Mucosa of gallbladder (tissue), 1 donor: ENCODE data around the gene NRP1. TPM values are rescaled to one million over a fixed set of nuclear protein-coding genes. Genes with fewer than 3 reads are reported as not detected.

Experiments used
- DNase-seq: peaks from one replicate; pipeline ENCODE4 v3.0.0-alpha.2; 2020; ENCODE audit warnings: low spot score
- total RNA-seq: library from RNA; stranded (reverse); gene quantifications from one replicate; pipeline ENCODE4 v1.2.1, GENCODE V29; 2021
- donor health status: DM: no; HTN: no; CAD: no.

NRP1 gene
- total RNA-seq, 1 donor from 2014 or later = 76.2 TPM

DNA sequence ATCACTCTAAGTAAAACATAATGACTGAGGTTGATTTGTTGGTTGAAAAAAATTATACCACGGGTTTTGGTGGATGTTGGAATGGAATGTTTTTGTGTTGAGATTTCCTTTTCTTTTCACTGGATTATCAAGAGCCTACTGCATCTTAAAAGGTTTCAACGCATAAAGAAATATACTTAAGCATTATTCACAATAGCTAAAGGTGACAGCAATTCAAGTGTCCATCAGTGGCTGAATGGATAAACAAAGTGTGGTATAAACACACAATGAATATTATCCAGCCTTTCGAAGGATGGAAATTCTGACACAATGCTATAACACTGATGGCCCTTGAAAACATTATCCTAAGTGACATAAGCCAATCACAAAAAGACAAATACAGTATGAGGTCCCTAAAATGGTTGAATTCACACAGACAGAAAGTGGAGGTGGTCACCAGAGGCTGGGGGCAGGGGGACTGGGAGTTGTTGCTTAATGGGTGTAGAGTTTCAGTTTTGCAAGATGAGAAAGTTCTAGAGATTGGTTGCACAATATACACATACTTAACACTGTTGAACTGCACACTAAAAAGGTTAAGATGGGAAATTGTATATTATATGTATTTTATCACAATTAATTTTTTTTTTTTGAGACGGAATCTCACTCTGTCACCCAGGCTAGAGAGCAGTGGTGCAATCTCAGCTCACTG, 122.3 kb downstream of the NRP1 start:
- no peak for DNase-seq

DNA sequence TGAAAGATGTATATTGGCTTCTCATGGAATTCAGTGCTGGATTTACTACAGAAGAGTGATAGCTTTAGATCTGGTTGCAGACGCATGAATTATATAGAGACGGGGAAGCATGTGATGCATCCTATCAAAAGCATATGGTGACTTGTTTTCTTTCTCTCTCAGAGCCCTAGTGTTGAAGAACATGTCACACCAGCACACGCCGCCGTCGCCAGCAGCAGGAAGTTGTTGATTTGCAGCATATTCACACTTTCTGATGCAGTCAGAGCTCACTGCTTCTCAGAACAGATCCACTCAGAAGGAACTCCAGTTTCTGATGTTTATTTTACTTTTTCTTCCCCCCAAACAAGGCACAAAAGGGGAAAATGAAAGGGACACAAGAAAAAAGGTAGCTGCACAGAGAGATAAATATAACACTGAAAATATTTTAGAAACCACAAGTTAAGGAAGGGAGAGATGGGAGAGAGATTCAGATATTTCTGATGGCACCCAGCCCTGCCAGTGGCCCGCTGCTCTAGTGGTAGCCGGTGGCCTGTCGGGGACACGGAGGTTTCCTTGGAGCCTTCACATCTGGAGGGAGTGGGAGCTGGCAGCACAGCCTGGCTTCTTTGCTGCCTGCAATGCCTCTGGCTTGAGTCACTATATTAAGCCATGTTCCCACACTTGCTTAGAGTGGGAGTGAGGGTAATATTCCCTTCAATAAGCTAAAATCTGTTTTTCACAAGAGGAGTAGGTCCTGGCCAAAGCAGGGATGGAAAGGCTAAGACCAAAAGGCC, 123.2 kb downstream of the NRP1 start:
- DNase-seq = no peak

DNA sequence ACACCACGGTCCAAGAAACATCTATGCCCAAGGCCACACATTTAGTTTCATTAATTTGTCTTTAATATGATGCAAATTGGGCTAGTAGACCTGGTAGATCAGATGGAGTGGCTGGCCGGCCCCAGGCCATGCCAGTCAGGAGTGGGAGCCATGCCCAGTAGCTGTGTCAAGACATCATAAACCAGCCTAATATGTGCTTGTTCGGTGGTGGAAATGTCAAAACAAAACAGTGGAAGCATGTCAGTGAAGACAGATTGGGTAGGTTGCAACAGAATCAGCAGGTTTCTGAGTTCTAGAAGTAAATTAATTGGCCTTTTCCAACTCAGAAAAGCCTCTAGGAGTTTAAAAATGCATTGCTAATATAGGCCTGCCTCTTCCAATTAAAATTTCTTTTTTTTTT, 124.7 kb downstream of the NRP1 start:
- no peak for DNase-seq

DNA sequence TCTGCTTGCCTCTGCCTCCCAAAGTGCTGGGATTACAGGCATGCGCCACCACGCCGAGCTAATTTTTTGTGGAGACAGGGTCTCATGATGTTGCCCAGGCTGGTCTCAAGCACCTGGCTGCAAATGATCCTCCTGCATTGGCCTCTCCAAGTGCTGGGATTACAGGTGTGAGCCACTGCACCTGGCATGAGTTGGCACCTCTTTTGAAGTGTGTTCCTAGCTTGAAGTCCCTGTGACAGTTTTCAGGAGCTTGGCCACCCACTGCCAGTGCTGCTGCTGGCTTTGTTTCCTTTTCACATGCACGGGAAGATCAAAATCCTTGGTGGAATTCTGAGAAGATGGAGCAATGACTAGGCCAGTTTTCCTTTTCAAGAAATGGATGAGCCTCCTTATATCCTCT, 126.3 kb downstream of the NRP1 start:
- DNase-seq = no peak

DNA sequence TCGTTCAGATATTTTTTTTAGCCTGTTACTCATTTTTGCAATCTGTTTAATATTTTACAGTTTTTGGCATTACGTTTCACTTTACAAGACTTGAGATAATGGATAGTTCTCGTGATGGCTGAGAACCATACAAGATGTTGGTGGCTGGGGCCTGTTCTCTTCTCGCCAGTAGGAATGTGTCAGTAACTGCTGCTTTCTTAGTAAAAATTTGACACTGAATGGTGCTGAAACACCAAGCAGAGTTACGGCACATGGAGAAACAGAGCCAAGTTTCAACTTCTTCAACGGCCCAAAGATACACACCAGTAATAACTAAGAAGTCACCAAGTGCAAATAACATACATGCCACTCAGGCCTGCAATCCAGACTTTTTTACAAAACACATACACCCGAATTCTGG, 130.4 kb downstream of the NRP1 start:
- no peak for DNase-seq

DNA sequence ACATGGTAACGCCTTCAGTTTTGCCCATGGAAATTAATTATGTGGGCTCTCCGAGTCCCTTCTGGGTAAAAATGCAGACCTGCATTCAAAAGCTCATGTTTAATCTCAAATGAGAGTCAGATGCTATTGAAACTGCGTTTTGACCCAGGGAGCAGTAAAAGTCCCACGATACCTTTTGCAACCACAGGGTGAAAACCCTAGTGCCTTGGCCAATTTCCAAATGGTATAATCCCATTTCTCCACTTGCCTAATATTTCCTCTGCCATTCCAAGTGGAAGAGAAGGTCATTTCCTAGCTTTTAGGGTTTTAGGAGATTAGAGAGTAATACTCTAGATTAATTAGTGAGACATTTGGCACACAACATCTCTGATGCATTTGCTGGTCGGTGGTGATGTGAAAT, 132.5 kb downstream of the NRP1 start:
- no peak for DNase-seq

DNA sequence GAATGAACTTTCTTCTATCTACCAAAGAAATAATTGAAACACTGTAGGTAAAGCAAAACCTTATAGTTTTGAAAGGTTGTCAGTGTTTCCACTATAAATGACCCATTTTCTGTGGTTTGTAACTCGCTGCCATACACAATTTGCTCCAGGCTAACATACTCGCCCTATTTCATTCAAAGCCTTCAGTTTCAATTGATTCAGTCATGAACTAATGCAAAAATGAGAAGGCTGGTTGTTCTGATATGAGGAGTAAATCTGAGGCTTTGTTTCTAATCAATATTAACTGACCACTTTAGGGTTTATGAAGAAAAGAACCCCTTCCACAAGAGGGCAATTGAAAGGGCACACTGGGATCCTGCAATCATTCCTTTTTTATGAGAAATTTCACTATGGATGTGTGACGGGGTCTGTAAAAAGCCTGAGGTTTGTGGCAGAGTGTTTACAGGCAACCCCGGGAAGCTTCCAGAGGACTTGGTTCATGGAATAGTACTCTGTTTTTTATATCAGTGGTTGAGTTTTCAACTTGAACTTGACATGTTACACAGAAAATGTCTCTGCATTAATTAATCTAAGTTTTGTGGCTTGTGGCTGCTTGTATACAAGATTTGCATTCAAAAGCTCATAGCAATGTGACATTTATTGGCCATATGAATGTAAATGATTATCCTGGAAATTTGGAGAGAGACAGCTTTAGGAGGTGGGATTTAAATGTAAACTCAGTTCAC, 133.2 kb downstream of the NRP1 start:
- no peak for DNase-seq

DNA sequence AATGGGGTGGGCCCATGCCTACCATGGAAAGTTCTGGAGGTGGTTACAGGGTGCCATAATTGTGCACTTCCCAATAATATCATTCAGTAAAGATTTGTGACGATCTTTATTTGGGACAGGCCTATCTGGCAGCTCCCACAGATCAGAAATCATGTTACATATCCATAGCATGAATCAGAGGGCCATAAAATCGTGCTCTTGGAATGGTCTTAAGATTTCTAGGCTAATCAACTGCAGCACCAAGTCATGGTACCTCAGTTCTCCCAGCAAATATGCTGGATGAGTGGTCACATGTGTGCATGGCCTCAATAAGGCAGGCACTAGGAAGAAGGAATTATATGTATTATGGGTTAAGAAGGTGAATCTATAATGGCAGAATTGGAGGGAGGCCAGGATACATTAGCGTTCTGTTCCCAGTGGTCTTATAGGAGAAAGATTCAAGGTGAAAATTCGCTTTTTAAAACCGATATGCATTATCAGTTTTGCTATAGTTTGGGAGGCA, 134.7 kb downstream of the NRP1 start:
- no peak for DNase-seq

DNA sequence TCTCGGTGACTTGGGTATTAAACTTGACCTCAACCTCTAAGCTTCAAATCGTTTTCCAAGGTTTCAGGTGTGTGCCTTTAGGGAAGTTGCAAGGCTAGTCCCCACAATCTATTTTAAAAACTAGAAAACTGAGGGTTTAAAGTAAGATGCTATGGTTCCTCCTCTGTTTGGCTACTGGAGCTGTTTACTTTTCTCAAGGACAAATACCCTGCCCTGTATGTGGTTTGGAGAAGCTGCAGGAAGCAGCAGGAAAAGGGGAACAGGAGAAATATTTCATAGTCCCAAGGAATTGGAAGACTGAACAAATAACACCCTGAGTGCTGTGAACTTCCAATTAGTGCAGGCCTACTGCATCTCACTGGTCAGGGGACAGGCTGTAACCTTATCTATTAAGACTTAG, 135.9 kb downstream of the NRP1 start:
- DNase-seq = no peak

DNA sequence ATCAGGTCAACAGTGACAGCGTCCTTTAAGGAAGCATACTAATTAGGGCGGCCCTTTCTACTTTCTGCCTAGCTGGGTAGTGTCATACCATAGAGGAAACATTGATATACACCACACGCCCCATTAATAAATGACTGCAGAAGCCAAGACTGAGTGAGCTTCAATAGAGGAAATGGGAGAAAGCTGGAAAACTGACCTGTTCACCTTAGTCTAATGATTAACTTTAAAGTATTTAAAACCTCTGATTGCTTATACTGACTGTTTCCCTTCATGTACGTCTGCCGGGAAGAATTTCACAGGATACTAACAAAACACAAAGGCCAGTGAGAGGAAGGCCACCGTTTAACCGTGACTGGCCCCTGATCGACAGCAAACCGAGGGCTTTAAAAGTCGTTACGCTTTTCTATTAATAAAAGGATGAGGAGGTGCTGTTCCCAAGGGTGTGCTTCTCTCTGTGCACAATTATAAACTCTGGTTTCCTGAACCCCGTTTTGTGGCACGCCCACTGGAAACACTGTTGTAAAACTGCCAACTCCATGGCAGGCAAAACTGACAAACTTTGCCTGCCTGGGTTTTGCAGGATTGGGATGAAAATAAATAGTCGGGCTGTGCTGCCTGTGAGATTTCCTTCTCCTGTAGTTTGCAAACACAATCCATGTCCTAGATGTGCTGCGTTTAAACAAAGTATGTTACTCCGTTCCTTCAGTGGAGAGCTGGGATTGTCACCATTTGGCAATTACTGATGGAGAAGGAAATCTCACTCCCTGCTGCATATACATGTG, 137.6 kb downstream of the NRP1 start:
- DNase-seq = peak; percentile 38

DNA sequence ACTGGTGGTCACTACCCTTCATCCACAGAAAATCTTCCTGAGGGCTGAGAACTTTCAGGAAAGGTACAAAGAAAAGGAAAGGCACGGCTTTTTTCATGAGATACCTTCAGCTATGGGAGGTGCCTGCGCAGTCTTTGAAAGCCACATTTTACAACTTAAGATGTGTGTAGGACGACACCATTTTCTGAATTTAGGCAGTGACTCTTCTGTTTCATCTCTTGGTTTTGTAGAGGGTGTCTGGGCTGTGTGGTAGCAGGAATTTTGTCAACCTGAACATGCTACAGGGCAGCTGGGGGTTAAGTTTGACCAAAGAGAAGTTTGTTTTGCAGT, 138.1 kb downstream of the NRP1 start:
- DNase-seq = no peak

DNA sequence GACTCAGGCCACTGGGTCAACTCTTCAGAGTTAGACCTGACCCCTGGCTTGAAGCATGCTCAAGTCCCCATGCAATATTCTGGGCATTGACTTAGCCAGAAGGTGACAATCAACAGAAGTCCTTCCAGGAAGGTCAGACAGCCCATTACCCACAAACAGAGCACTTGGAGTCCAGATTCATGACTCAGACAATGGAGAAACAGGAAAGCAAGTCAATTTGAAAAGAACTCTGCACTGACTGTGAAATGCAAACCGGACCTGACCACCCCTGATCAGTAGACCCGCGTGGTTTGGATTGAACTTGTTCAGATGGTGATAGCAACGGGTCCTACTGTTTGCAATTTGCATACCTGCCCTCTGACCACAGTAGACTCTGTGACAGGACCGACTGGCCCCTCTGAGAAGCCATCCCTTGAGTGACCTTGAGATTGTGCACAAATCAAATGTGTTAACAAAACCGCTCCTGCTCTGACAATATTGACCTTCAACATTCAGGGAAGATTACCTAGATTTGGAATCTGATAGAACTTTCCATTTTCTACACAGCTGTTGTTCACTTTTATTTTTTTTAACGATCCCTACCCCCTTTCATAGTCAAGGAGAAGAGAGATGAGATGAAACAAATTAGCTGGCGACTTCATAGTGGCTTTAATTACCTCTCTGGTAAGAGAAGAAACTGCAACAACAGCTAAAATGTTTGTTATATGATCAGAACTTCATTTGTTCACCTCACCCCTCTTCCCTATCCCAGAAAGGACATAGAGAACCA, 138.7 kb downstream of the NRP1 start:
- DNase-seq = no peak

DNA sequence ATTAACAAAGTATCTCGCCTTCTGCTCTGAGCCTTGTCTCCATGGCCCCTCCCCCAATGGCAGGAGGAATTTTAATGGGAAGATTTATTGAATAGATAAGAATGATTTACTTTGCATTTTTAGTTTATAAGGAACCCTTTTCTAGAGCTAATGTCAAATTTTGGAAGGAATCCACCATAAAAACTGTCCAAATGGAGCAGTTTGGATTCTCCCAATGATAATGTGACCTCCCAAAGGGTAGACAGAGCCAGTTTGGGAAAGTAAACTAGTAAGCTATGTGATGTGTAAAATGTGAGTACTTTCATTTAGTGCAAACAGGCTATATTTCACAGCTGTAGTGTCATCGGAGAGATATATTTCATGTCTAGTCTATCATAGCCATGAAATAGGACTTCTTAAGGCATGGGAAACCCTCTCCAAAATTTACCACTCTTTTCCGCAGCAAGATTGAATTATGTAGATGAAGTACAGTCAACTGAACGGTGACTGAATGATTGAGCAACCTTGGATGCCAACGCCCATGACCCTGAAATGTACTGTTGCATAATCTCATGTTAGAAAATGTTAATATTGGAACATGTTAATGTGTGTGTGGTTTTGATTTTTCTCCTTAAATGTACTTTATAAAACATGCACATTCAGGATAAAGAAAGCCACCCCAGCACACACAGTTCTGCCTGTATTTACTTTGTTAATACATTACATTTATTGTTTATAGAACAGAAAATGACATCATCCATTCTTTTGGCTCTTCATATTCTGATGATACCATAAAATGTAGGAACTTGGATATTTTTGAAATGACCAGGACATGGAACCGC, 140.6 kb downstream of the NRP1 start:
- DNase-seq = peak; percentile 32

DNA sequence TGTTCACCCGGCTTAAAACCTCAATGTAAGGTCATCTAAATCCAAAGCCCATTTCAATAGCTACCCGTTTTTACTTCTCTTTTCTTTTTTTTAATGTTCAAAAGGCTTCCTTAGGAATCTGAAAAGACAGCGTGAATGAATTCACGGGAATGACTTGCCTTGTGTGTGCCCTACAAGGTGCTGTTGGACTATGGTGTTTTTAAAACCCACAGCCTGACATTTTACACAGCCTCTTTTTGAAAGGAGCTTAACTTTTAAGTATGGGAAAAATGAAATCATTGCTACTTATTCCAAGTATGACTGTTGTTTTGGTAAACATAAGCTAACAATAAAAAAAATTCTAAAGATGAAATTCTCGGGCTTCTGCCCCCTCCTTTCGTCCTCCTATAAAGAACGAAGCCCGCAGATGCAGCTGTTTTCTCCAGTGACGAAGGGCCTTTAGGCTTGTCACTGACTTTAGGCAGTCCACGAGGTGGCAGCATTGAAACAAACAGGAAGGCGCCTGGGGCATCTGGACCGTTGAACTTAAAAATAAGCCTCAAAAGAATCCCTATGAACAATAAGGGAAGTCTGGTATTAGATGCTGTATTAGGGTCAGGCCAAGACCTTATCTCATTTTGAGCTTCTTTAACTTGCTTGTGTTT, 141.3 kb downstream of the NRP1 start:
- peak; percentile 79 for DNase-seq

DNA sequence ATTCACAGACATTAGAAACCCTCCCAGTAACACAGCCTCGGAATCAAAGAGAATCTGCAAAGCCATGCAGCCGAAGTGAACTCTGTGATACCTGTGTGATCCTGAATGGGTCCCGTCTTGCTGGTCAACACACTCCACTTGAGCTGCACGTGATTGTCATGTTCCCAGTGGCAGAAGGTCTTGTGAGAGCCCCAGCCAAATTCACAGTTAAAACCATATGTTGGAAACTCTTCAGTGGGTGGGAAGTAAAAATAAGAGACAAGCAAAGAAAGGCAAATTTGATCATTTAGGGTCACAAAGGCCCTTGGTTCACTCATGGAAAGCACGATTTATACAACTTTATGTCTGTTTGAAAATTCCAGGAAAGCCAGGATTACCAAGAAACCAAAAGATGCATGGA, 142.3 kb downstream of the NRP1 start:
- no peak for DNase-seq

DNA sequence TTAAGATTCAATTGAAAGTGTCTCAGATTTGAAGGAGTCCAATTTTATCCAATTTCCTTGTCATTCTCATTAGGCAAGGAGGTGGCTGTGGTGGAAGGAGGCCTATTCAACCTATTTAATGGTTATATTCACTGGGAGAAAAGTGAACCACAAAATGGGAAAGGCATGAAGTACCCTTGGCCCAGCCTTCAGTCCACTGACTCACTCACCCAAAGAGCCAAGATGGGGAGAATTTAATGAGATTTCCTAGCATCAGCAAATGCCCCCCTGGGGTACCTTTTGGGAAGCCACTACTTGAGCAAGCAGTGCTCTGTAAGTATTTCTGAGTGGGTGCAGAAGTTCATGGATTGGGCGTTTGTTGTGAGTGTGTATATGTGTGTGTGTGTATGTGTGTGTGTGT, 144.1 kb downstream of the NRP1 start:
- no peak for DNase-seq

DNA sequence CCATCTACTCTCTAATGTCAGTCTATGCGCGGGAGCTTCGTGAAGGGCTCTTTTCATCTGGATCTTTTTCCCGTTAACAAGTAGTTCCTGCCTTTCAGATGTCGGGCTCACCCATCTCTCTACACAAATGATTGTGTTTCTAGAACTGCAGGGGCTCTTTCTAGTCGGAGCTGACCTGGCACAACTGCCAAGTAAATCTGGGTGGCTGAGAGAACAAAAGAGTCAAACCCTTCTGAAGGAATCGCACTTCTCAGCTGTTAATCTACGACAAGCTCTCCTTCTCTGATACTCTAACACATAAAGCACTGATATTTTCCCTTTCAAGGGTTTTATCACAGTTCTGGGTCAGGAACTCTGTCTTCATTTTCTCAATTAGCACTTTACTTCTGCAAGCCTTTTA, 144.7 kb downstream of the NRP1 start:
- DNase-seq = no peak

DNA sequence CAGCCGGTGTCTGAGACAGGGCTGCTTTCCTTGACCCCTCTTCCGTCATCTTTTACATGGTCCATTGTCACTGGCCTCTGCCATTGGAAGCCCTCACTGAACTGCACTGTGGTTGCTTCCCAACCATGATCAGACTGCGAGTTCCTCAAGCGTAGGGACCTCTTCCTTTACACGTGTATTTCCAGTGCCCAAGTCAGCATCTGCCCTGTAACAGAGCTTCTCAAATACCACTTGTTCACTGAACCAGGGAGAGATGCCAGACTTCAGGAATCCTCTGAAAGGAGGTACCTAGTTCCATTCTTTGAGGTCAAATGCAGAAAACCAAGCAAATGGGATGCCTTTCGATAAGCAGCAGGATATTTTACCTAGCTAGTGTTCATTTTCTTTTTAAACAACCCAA, 145.1 kb downstream of the NRP1 start:
- DNase-seq = no peak

DNA sequence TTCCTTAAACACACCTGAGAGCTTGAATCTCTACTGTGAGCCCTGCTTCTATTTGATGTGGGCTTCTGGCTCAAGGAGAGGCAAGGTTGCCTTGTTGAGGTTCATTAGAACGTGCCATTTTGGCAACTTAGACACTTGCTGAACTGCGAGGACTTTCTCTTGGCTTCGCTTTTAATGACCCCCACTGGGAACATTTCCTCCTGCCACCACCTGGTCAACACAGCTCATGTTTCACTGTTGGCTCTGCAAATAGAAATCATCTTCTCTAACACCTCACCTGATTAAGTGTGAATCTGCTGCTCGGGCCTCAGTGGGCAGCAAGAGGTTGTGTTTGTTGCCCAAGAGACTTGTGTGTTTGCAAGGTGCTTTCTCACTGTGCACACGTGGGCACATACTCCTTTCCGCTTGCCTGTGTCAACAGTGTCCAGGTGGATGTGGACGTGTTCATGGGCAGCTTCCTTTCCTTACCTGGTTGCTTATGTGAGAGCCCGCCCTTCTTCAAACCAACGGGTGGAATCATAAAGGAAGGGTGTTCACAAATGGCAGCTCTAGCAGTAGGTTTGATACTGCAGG, 147.0 kb downstream of the NRP1 start:
- DNase-seq = no peak

DNA sequence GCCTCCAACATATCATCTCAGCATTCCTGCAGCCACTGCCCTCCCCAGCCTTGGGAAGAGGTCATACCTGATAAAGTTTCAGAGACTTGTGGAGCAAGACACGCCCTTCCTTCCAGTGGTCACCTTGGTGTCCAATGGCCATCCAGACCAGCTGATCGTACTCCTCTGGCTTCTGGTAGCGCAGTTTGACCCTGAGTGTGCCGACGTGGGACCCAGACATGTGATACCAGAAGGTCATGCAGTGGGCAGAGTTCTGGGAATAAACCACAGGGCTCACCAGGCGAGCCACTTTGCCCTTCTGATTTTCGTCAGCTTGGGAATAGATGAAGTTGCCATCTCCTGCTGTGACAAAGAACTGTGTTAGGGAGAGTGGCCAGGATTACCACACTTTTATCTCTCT, 148.3 kb downstream of the NRP1 start:
- no peak for DNase-seq
